HG02571 (cell line): Measurements from ENCODE around the gene PIK3R5.

ENCODE experiments used
- ATAC-seq: cut with Tn5 transposase; IDR thresholded peaks from one replicate; pipeline ENCODE4 v1.9.1; 2021; ENCODE audit warnings: mild to moderate bottlenecking, moderate library complexity; ENCODE audit not compliant: unreplicated experiment

PIK3R5 gene, protein sequence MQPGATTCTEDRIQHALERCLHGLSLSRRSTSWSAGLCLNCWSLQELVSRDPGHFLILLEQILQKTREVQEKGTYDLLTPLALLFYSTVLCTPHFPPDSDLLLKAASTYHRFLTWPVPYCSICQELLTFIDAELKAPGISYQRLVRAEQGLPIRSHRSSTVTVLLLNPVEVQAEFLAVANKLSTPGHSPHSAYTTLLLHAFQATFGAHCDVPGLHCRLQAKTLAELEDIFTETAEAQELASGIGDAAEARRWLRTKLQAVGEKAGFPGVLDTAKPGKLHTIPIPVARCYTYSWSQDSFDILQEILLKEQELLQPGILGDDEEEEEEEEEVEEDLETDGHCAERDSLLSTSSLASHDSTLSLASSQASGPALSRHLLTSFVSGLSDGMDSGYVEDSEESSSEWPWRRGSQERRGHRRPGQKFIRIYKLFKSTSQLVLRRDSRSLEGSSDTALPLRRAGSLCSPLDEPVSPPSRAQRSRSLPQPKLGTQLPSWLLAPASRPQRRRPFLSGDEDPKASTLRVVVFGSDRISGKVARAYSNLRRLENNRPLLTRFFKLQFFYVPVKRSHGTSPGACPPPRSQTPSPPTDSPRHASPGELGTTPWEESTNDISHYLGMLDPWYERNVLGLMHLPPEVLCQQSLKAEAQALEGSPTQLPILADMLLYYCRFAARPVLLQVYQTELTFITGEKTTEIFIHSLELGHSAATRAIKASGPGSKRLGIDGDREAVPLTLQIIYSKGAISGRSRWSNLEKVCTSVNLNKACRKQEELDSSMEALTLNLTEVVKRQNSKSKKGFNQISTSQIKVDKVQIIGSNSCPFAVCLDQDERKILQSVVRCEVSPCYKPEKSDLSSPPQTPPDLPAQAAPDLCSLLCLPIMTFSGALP

DNA sequence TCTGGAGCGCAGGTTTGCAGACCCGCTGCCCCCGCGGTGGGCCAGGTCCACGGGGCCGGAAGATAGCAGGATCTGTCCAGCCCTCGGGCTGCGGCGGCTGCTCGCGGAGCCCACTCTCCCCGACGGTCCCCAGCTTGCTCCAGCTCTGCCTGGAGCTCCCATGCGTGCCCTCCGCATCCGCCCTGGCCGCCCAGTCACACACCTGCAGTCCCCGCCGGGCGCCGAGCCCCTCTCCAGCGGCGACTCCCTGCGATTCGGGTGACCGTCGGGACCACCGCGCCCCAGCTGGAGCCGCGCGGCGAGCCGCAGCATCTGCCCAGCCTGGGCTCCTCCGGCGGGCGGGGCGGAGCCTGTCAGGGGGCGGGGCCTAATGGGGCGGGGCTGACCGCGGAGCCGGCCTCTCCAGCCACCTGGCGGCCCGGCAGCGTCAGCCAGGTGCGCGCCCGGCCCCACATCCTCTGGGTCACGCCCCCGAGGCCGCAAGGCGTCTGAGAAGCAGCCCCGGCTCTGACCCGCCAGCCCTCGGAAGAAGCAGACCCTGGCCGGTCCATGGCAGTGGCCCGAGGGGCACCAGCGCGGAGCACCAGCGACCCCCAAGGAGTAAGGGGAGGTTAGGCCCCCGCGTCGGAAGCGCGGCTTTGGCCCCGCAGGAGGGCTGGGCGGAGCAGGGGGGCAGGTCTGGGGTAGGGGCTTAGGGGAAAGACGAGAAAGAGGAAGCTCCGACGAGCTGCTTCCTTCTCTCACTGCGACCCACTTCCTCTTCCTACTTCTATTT, at the start of gene PIK3R5:
TSS of gene PIK3R5 (minus strand) at position 314 of the 775 bp plus-strand sequence. CDS start 54,213 bp downstream, outside the sequence.
- ATAC-seq = peak; percentile 63

DNA sequence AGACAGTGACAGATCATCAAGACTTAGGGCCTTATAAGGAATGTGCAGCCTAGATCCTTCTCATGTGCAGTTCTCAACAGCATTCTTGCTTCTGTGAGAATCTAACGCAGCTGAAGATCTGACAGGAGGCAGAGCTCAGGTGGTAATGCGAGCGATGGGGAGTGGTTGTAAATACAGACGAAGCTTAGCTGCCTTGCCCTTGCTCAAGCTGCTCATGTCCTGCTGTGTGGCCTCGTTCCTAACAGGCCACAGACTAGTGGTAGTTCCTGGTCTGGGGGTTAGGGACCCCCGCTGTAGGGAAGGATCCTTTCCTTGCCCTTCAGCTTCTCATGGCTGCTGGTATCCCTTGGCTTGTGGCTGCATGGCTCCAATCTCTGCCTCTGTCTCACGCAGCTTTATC, 45.5 kb upstream of the PIK3R5 start:
- ATAC-seq = no peak

DNA sequence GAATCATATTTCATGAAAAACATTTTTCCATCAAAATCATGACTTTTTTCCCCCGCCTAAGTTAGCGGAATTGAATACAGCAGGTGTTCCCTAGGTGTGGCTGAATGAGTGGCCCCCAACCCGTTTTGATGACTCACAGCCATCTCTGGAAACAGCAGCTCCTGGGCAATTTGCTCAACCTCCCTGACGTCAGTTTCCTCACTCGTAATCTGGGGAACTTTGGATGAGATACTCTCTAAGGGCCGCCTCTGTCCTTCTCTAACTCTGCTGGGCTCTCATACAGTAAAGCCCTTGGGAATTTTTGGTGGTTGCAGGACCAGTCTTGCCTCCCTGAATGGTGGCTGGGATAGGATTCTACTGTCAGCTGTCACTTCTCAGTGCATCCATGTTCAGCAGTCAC, 44.2 kb upstream of the PIK3R5 start:
- no peak for ATAC-seq

DNA sequence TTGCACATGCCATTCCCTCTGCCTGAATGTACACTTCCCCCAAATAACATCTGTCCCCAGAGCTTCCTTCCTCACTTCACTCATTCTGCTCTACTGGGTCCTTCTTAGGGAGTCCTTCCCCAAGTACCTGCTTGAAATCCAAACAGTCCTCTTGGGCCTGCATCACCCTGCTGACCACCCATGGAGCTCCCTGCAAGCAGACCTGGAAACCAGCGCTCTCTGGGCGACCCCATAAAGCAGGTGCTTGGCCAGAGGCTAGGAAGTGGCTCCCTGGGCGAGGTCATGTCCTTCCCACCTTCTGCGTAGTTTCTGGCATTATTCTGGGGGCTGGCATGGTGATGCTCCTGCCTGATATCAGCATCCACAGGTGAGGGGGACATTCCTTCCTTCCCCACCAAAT, 43.6 kb upstream of the PIK3R5 start:
- ATAC-seq = no peak

DNA sequence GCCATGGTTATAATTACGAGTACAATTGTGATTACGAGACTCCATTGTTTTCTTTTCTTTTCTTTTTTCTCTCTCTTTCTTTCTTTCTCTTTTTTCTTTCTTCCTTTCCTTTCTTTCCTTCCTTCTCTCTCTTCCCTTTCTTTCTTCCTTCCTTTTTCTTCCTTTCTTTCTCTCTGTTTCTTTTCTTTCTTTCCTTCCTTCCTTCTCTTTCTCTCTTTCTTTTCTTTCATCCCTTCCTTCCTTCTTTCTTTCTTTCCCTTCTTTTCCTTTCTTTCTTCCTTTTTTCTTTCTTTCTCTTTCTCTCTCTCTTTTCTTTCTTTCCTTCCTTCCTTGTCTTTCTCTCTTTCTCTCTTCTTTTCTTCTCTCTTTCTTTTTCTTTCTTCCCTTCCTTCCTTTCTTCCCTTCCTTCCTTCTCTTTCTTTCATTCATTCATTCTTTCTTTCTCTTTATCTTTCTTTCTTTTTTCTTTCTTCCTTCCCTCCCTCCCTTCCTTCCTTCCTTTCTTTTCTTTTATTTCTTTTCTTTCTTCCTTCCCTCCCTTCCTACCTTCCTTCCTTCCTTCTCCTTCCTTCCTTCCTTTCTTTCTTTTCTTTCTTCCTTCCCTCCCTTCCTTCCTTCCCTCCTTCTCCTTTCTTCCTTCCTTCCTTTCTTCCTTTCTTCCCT, 41.7 kb upstream of the PIK3R5 start:
- ATAC-seq = no peak

DNA sequence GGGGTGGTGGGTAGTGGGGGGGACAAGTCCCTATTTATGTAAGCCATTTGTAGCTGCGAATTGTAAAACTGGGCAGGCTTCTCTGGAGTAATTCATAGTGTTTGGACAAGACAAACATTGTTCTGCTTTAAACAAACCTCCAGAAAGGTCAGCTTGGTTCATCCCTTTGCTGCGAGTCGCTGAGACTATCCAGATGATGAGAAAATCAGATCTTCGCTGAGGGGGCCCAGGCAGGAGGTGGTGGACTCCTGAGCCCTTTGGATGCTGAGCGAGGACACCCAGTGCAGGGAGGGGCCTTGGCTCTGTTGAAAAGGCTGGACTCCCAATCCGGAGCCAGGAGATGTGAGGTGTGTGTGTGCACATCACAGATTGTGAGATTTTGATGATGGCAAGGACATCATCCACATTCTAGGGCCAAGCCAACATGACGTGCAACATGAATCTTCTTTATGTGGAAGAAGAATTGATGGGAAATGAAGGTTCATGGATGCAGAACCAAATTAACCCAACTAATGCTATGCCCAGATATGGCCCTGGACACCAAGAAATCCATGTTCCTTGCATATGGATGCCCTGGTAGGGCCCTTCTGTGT, 40.8 kb upstream of the PIK3R5 start:
- ATAC-seq = no peak

DNA sequence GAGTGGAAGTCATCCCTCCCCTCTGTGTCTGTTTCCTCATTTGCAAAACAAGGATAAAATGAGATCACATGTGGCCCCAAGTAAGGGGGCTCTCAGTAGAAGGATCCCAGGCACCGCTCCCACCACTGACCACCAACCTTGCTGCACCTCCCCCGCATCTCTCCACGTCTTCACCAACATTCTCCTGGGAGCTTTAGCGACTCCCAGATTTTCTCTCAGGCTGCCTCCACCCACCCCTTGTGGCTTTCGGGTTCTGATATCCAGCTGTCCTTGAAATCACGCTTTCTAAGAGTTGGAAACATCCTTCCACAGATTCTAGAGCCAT, 39.4 kb upstream of the PIK3R5 start:
- no peak for ATAC-seq

DNA sequence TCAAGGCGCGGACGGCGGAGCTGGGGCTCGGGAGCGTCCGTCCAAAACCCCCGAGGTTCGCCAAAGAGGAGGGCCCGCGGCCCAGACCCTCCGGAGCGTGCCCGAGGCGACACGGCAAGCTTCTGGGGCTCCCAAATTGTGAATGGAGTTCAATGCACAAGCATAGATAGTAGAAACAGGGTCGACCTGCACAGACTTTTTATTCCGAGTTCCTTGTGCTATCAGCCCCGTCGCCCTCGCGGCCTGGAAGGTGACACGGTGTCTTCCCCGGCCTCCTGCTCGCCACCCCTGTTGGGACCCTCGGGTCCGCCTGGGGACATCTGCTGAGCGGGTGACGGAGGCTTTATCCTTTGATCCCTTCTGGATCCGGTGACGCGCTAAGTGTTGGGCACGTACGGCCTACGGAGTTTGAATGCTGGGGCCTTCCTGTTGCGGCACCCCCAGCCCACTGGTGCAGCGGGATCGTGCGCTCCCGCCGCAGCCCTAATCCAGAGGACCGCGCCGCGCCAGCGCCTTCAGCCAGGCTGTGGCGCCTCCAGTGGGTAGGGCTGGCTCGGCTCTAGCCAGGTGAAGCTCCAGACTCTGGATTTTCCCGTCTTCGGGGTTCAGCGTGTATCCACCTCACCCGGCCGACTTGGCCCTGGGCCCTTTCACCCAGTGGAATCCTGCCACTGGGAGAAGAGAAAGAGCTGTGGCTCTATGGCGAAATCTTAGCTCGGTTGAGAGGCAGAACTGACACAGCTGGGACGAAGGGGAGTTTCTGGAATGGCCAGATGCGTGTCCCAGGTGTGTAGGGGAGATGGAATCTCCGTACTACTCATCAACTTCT, 38.8 kb upstream of the PIK3R5 start:
- no peak for ATAC-seq

DNA sequence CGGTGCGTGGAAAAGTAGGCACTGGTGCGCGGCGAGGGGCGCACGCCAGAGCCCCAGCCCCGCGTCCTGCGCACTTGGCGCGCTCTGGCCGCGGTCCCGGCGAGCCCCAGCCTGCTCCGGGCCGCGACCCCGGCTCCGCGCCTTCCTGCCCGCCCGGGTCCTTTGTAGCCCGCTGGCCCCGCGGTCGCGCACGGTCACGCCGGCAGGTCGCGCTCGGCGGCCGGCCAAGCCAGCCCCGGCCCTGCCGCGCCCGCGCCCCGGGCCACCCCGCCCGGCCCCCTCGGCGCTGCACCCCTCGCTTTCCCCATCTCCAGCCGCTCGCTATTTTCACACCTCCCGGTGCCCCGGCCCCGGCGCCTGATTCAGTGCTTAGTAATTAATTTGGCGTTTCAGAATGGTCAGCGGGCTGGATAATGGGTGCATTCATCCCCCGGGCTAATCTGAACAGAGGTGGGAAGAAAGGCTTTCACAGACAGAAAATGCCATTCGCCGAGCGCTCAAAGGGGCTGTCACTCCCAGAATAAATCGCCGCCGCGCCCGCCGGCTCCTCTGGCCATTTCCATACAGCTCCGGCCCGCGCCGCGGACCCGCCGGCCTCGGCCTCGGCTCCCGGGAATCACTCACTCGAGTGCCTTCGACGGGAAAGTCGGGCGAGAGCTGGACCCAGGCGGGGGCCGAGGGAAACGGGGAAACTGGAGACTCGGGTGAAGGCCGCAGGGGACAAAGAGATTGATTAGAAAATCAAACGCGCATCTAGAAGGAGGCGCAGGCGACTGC, 38.0 kb upstream of the PIK3R5 start:
- no peak for ATAC-seq

DNA sequence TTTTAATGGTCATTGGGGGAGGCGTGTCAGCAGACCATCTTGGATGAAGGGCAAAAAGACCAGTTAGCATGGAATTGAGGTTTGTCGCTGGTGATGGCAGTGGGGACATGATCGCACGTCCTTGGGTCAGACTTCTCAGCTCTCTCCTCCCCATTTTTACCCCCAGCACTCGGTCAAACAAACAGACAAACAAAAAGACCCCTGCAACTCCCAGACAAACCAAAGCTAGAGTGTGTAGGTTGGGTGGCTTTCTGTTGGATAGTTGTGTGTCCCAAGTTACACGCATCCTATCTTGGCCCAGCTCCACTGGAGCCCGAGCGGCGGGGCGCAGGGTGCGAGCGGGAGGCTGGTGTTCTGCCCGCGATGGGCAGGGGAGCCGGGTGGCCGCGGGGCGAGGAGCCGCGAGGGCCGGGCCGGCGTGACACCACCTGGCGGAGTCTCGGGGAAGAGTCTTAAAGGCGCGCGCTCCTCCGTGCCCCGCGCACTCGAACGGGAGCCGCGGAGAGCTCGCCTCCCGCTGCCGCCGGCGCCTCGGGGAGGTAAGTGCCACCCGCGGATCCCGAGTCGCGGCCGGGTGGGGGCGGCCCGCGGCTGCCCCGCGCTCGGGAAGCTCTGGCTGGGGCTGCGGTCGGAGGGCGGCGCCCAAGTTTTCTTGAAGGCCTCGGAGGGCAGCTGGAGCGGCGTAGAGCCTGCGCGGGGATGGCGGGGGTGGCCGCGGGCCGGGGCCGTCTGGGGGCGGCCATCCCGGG, 37.3 kb upstream of the PIK3R5 start:
- no peak for ATAC-seq

DNA sequence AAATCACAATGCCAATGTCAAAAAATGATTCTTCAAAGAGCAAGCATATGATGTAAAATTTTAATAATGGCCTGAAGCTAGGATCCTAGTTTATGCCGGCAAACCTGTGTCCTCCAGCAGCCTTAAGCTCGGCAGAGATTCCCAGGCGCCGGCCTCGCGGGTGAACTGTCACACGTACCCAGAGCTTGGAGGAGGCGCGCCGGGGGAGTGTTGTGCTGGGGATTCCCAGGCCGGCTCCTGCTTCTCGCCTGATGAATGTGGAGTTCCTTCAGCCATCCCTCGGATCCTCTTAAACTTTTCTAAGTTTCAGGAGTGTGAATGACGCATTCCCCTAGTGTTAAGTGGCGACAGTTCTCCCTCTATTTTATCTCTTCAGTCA, 36.7 kb upstream of the PIK3R5 start:
- ATAC-seq = no peak

DNA sequence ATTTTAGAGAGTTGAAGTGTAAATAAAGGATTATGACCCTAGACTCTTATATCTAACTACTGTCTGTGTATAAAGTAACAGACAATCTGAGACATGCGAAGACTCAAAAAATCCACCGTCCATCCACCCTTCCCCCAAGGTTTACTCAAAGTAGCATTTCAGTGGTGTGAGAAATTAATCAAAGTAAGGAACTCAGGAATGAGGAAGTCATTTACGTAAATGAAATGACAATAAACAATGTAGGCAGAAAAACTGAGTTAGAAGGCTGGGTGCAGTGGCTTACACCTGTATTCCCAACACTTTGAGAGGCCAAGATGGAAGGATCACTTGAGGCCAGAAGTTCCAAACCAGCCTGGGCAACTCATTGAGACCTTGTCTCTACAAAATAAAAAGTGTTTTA, 36.1 kb upstream of the PIK3R5 start:
- no peak for ATAC-seq

DNA sequence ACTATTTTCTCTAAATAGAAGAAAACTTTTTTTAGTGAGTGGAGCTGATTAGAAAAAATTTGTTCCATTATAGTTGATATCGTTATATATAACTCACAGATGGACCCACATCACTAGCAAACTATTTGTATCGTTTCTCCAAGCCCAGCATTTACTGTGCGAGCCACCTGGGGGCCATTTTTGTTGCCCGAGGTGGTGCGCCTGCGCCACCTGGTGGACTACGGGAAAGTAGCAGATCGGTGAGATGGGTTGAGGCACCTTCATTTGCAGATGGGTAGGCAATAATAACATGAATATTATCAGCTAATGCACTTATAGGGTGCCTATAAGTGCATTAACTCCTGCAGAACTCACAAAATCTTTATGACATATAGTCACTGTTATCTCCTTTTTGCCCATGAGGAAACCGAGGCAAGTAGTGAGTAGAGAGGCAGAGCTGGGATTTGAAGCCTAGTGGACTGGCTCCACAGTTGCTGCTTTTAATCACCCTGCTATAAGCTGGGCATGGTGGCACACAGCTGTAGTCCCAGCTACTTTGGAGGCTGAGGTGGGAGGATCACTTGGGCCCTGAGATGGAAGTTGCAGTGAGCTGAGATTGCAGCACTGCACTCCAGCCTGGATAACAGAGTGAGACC, 32.6 kb upstream of the PIK3R5 start:
- ATAC-seq = no peak

DNA sequence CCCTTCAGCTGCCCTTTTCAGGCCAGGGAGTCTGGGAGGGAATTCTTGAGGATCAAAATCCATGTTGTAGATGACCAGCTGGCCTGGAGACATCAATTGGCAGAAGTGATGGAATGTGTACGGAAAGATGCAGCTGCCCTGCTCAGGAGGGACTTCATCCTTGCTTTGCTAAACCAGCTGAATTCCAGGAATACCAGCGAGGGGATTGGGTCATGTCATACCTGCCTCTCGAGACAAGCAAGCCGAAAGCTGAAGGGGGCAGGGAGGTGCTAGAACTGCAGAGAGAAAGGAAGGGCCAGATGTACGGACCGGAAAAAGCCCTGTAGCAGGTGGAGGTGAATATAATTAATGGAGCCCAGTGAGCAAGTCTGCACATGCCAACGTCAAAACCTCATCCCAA, 30.2 kb upstream of the PIK3R5 start:
- ATAC-seq = no peak

DNA sequence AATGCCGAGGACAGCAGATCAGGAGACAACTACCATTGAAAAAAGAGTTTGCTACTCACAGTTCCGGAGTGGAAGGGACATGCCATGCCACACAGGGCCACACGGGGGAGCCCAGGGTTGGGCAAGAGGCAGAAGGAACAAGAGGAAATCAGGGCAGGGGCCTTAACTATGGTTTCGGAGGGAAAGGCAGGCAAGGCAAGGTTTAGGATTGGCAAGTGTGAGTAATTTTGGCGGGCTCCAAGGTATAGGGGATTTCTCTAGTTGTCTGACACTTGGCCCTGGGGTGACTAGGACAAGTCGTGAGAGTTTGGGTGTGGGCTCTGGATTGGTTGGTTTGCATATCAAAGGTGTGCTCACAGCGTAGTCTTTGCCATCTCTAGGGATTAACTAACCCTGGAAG, 28.8 kb upstream of the PIK3R5 start:
- no peak for ATAC-seq

DNA sequence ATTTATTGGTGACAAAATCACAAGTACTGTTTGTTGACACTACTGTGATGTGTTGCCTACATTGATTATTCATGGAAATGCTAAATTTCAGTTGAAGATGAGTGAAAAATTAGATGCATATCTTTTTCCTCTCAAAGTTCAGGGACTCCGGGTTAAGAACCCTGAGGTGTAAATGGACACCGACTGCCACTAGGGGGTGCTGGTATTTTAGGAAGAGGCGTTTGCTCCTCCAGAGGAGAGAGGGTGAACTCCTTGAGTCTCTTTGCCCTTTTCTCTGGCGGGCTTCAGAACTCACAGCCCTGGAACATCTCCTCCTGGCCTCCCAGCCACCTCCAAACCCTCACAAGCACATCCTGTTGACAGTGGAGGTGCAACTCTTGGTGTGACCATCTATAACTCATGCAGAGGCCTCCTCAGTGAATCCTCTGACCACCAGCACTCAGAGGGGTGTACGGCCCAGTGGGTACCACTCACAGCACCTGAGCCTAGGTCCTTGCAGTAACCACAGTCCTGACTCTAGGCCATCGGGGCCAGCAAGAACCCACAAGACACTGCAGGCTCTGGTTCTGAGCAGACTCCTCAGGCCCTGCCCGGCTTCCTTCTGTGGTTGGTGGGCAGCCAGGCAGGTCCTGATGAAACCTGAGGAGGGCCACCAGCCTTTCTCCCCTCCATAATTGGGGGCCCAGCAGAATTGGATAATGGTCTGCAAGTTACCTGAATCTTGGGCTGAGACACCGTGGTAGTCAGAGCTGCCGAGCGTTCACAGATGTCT, 26.2 kb upstream of the PIK3R5 start:
- ATAC-seq = no peak
